HG02981 (cell line): ENCODE results near the gene ADORA2B.
"Not testable (repeated sequence)": the region's sequence is repeated elsewhere in the genome, so short reads cannot be mapped to it uniquely, and the experiment has no call there.

Source experiments
- ATAC-seq: cut with Tn5 transposase; IDR thresholded peaks from one replicate; pipeline ENCODE4 v1.9.1; 2021; ENCODE audit warnings: mild to moderate bottlenecking, moderate library complexity; ENCODE audit not compliant: unreplicated experiment

The ADORA2B gene

DNA sequence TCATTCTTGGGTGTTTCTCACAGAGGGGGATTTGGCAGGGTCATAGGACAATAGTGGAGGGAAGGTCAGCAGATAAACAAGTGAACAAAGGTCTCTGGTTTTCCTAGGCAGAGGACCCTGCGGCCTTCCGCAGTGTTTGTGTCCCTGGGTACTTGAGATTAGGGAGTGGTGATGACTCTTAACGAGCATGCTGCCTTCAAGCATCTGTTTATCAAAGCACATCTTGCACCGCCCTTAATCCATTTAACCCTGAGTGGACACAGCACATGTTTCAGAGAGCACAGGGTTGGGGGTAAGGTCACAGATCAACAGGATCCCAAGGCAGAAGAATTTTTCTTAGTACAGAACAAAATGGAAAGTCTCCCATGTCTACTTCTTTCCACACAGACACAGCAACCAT lies 34.1 kb downstream of the ADORA2B start:
- ATAC-seq = not testable (repeated sequence)

DNA sequence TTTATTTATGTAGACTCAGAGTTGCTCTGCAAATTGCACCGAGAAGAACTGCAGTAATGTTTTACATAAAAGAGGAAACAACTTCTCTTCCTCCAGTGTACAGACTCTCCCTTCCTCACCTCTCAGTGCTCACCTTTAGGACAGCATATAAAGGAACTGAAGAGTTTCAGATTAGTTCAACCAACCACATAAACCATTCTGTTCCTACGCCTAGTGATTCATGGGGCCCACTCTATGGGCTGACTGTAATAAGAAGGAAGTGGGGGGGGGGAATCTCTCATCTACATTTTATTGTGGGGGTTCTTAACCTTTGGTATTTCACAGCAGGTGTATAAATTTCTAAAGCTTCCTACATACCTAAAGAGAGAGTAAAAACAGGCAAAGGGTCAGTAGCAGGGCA lies 36.3 kb downstream of the ADORA2B start:
- peak; percentile 87 for ATAC-seq

DNA sequence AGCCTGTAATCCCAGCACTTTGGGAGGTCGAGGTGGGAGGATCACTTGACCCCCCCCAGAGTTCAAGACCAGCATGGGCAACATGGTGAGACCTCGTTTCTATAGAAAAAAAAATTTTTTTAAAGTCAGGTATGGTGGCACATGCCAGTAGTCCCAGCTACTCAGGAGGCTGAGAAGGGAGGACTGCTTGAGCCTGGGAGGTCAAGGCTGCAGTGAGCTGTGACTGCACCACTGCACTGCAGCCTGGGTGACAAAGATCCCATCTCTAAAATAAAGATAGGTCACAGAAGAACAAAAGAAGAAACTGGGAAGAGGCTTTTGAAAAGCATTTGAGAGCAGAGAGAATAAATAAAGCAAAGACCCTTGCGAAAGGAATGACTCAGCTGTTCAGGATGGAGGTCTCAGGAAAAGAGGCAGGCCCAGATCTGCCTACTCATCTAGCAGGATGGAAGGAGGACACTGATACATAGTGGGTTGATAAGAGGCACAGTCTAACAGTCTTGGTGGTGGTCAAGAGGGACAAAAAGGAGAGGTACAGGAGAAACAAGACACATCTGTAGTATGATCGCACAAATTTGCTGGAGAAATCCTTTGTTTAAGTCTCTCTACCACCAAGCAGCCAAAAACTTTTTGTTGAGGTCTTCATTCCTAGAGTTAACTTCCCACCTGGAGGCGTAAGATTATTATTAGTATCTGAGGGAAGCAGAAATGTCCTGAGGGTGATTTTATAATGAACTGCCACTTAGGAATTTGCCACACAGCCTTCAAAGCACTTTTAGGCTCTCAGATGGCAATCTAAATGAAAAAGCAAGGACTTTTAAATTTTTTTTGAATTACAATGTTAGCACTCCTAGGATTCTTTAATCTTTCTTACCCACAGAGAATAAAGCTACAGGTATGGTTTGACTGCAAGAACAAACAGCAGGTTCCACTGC lies 37.0 kb downstream of the ADORA2B start:
- no peak for ATAC-seq

DNA sequence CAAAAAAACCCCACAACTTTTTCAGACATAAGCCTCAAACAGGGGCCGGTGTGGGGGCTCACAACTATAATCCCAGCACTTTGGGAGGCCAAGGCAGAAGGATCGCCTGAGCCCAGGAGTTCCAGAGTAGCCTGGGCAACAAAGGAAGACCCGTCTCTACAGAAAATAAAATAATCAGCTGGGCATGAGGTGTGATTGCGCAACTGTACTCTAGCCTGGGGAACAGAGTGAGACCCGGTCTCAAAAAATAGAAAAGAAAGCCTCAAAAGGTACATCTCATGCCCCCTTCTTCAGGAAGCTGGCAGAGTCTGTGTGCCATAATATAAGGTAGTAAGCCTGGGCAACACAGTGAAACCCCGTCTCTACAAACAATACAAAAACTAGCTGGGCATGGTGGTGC lies 51.4 kb downstream of the ADORA2B start:
- no peak for ATAC-seq

DNA sequence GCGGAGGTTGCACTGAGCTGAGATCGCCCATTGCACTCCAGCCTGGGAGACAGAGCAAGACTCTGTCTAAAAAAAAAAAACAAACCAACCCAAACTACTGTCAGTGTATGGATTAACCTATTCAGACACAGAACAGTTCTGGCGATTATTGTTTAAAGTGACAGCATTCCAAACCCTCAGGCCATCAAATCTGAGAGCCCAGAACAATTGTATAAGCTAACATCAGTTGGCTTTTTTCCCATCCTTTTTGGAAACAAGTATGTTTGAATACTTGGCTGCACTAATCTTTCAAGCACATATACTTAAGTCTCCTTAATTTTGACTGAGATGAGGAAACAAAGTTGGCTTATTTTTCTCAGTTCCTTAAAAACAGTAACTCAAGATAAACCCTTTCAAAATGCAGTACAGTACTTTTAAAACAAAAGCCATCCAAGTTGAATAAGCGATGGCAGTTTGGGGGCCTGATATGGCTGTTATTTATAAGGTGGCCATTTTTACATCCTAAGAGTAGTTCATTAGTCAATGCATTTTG lies 53.2 kb downstream of the ADORA2B start:
- ATAC-seq = no peak

DNA sequence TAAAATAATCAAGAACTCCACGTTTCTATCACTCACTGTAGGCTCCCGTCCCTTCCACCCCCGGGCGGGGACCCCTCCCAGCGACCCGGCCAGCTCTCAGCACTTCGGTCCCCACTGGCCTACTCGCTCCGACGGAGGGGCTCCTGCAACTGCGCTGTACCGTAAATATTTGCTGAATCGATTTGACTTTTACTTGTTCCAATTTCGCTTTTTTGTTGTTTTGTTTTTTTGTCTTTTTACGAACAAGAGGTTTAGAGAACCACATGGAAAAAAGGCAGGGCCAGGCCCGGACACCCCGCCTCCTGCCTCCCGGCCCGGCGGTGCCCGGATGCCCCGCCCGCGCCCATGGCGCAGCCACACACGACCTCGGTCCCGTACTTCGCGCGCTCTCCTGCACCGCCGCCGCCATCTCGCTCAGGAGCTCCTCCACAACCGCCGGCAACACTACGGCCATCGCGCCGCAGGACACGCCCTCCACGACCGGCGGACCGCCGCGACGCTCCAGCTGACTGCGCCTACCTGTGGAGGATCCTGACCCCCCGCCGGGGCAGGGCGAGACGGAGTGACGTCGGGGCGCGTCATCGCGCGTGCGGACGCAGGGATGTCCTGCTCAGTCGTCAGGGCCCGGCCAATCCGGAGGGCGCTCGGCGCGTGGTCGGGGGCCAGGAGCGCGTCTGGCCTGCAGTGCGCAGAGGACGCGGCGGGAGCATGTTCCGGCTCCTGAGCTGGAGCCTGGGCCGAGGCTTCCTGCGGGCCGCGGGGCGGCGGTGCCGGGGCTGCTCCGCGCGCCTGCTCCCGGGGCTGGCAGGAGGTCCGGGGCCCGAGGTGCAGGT lies 54.4 kb downstream of the ADORA2B start, which contains the start of the genes TTC19 and ZSWIM7:
Gene TTC19 (plus strand): TSS at position 684 of the 833 bp plus-strand sequence. CDS start 25 bp downstream, at position 709.
Gene ZSWIM7 (minus strand): TSS at position 564 of the 833 bp plus-strand sequence. CDS start 110 bp downstream, at position 454.
- peak; percentile 86 for ATAC-seq

DNA sequence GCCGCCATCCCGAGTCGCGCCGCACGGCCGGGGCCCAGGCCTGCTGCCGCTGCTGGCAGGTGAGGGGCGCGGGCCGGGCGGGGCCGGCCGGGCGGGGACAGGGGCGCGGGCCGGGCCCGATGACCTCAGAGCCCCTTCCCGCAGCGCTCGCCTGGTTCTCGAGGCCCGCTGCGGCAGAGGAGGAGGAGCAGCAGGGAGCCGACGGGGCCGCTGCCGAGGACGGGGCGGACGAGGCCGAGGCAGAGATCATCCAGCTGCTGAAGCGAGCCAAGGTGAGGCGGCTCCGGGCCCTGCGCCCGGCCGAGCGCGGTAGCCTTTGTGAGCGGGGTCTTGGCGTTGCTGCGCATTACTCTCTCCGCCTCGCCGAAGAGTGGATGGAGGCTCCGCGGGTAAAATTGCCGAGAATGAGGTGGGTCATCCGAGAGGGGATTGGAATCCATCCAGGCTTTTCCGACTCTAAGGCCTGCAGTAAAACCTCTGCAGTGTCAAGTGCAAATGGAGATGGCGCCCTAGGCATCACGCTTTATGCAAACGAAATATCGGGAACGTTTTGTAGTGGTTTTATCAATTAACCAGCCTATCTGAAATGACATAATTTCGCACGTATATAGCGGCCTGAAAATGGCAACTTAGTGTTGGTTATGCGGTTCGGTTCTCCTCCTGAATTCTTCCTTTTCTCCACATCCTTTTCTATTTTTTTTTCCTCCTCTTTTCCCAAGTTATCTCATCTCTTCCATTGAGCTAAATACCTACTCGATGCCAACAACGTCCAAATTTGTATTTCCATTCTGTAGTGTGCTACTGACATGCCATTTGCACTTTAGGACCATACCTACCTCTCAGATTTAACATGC lies 55.3 kb downstream of the ADORA2B start:
- peak; percentile 34 for ATAC-seq

DNA sequence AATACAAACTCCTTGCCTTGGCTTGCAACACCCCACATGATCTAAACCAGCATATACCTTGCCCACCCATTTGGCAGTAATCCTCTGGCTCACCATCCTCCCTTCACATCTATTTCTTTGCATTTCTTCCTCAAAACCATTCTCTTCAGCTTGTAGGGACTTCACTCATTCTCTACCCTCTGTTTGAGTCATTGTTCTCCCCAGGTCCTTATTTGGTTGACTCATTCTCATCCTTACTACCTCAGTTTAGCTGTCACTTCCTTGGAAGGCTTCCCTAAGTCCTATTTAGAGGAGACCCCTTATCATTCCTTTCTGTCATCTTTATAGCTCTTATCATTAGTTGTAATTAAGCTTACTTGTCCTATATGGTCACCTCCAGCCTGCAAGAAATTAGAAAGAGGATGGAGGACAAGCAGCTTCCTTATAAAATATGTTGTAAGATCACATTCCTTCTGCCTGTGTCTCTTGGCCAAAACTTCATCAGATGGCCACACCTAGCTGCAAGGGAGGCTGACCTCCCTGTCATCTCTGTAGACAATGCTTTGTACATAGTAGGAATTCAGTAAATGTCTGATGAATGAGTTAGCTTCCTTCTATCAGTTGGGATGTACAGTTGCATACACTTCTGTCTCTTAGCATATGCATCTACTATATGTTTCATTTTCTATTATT lies 56.4 kb downstream of the ADORA2B start:
- ATAC-seq = no peak

DNA sequence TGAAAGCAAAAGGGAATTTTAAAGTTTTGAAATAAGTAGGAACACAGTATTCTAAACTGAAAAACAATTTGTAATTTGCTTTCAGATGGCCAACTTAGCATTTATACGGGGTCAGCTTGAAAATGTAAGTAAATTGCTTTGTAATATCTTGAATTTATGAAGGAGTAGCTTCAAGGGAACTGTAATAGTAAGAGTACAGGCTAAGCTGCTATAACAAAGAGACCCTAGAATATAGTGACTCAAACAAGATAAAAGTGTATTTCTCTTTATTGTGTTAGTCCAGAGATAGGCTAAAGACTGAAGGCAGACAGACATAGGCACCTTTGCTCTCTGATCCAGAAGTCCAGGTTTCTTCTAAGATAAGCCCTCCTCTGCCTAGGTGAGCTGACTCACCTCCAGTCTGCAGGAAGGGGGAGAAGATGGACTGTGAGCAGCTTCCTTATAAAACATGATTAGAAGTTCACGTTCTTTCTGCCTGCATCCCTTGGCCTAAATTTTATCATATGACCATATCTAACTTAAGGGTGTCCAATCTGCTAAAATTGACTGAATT lies 57.9 kb downstream of the ADORA2B start:
- ATAC-seq = no peak

DNA sequence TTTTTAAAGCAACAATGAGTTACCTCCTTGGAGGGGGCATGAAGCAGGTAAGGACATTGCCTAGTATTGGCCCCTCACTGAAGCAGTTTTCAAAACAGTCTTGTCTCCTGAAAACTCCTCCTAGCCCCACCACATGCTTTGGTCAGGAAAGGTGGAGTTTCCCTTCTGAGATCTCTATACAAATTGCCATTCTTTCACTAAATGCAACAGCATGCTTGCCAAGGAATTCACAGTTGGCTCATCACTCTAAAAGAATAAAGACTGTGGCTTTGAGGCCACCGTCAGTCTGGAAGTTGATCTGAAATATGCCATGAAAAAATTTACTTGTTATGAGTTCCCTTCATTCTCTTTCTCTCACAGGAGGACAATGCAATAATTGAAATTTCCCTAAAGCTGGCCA lies 58.9 kb downstream of the ADORA2B start:
- ATAC-seq = no peak

DNA sequence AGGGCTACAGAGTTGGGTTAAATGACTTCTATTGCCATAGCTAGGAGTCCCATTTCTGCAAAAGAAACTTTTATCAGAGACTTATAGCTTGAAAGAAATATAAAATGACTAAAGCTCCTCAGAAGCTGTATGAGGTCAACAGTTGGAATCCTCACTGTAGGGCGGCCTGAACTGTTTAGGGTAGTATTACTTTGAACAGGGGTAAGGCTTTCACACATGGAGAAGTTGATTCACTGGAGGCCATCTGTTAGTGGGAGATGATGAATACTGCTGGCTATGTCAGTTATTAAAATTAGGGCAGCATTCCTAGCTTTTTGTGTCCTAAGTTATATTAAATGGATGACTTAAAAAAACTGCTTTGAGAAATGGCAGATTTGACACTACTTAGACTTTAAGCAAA lies 60.7 kb downstream of the ADORA2B start:
- ATAC-seq = no peak

DNA sequence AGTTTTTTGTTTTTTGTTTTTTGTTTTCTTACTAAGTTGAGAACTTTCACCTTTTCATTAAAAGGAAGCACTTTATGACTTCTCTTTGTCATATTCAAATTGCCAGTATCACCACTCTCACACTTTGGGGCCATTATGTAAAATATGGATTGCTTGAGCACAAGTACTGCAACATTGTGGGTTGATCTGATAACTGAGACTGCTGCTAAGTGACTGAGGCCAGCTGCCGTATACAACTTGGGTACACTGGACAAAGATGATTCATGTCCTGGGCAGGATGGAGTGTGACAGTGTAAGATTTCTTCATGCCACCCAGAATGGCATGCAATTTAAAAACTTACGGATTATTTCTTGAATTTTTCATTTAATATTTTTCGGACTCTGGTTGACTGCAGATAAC lies 62.5 kb downstream of the ADORA2B start:
- ATAC-seq = no peak

DNA sequence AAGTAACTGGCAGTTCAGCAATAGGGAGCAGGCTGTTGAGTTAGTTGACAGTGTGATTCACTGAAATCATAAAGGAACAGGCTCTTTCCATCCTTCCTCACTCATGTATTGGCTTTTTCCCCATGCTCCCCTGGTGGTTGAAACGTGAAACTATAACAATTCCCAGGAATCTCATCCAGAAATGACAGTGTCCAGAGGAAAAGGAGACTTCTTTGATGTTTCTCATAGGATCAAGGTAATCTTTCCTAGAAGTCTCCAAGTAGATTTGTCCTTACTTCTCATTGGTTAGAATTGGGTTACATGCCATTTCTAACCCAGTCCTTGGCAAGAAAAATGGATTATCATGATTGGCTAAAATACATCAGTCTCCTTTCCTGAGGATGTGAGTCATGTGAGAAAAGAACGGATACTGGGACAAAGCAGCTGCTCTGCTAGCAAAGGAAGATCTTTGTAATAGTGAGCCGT lies 69.0 kb downstream of the ADORA2B start:
- no peak for ATAC-seq

DNA sequence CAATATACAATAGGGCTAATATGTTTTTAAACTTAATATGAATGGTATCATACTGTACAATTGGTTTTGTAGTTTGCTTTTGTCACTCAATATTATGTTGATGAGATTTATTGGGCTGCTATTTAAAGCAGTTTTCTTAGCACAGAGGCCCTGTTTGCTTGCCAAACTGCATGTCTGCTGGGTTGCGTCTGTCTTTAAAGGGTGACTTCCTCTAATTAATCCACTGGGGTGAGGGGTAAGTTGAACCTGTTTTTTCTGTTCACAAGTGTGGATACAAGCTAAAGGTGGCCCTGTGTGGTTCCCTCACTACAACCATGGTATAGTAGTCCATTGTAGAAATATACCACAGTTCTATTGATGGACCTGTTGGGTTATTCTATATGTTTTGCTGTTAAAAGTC lies 74.4 kb downstream of the ADORA2B start:
- ATAC-seq = no peak

DNA sequence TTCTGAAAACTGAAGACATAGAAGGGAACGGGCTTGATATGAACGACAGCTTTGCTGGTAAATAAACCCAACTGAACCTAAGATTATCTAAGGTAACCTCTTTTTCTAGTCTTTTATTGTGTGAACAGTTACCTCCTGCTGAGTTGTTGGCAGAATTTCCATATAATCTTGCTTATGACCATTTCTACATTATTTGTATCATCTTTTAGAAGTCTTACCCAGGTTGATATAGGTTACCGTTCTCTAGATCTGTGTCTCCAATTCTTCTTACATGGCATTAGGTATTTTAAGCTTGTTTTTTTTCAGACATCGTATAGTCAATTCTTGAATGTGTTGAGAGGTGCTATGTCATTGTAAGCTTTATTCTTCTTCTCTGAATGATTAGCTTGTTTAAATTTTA lies 79.0 kb downstream of the ADORA2B start:
- no peak for ATAC-seq

DNA sequence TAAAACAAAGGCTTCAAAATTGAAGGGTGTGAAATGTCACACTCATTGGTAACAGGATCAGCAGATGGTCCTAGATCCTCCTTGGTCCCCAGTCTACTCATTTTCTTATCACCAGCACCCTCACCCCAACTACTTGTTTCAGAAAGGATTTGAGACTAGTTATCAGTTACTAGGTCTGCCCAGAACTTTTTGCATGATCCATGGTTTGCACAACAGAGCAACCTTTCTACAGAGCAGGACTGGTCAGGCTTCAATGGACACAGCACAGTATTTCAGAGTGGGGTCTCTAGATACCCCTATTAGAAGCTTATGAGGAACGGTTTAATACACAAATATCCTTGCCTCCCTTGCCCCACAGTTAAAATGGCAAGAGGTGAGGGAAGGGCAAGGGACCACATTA lies 80.3 kb downstream of the ADORA2B start:
- no peak for ATAC-seq
